ENCODE measurements around the gene SETBP1. TPM values are rescaled to one million over a fixed set of nuclear protein-coding genes. Genes with fewer than 3 reads are reported as not detected.

Gene SETBP1
- total and polyA plus RNA-seq, 9 of the 15 experiments (the other 6 are each of a cell fraction or from before 2014, with no cell fraction given) = under 0.01 to 0.13 (median 0.04) TPM

- DNase-seq (ENCODE audit: extremely low read depth in 1 of 4, low spot score in 3 of 4) (peak; percentile 24 to 73 (median 49)), ATAC-seq (peak; percentile 90), FAIRE-seq (peak; percentile 95)
- ChIA-PET POLR2A (interaction anchor here (1.0 kb wide), 1 partner anchor 27 kb away, joined by 3 read pairs; no protein-coding TSS in a partner anchor), CTCF (ENCODE audit: low intra/inter-chr PET ratio) (no interaction called here)
- no peaks in the 10 kb centered on the region for H3K9me3 ChIP-seq (replicated peaks; ENCODE audit: control insufficient read depth, insufficient read depth, low read depth, low read length)
- no peaks in the 10 kb centered on the region for H3K27me3 ChIP-seq (ENCODE audit: control insufficient read depth in 2 of 2, insufficient read depth in 2 of 2, low read length in 2 of 2)
- H3K4me2 ChIP-seq (ENCODE audit: insufficient read depth, low read length) = peak overlapping the region; percentile 50; the same call in 1 of the 2 replicates
- intact Hi-C loops (cut with micrococcal nuclease) = no loop called here
- in situ Hi-C loops (cut with MboI) = no loop called here
- H2AFZ ChIP-seq (ENCODE audit: low read depth, low read length) = peak overlapping the region; percentile 79
- 0% methylated on average over 2 of the region's 2 CpGs for WGBS (ENCODE audit: insufficient coverage, low coverage, missing lambda C conversion rate)
- H3K4me3 ChIP-seq = no peak overlapping the region
- H3K36me3 ChIP-seq (ENCODE audit: control insufficient read depth, insufficient read depth, low read length) = no peaks in the 10 kb centered on the region
- peaks cover 10 to 50% of the 10 kb centered on the region in 2 experiments; a peak in 4 of 5 replicates for H3K4me1 ChIP-seq (replicated peaks in 1 of 2; ENCODE audit: control insufficient read depth in 2 of 2, insufficient read depth in 2 of 2, low read length in 2 of 2)
- no peaks in the 10 kb centered on the region for H4K20me1 ChIP-seq (replicated peaks; ENCODE audit: control insufficient read depth, insufficient read depth, low read length)
- peak overlapping the region; percentile 79 for H3K27ac ChIP-seq (ENCODE audit: extremely low read depth, low read depth, low read length)
- H3K79me2 ChIP-seq (ENCODE audit: control insufficient read depth, insufficient read depth, low read length) = no peaks in the 10 kb centered on the region
- BruUV-seq (replicated peaks) = no TSS peak
- no peaks in the 10 kb centered on the region for H3K9me1 ChIP-seq (ENCODE audit: control insufficient read depth, insufficient read depth, low read length)
- H3K9ac ChIP-seq (ENCODE audit: insufficient read depth in 1 of 2, low read depth in 2 of 2, low read length in 2 of 2) = peak overlapping the region in 1 of 2 experiments; percentile 38; a peak in 2 of 4 replicates
- TF ChIP-seq HDAC3 (IDR thresholded peaks at IDR 0.05; ENCODE audit: borderline replicate concordance, partially characterized antibody) (peak; percentile 36), NCOA2 (IDR thresholded peaks at IDR 0.05; ENCODE audit: partially characterized antibody in 2 of 2) (peak in 1 of 2 experiments; percentile 45), YY1 (IDR thresholded peaks at IDR 0.05; ENCODE audit: borderline replicate concordance in 1 of 3, control insufficient read depth in 1 of 3, extremely low read depth in 1 of 3, insufficient read depth in 3 of 3, insufficient read length in 1 of 3, insufficient replicate concordance in 2 of 3, low read depth in 1 of 3, low read length in 2 of 3) (peak in 1 of 3 experiments; percentile 50), TEAD4 (IDR thresholded peaks at IDR 0.05; ENCODE audit: low read length) (peak; percentile 95), TEAD4 (CRISPR knock-in tag; IDR thresholded peaks at IDR 0.05; ENCODE audit: borderline replicate concordance) (no peak), HDAC1 (IDR thresholded peaks at IDR 0.05) (no peak), HIVEP1 (CRISPR knock-in tag; IDR thresholded peaks at IDR 0.05) (no peak), ERF (CRISPR knock-in tag; IDR thresholded peaks at IDR 0.05) (no peak), POLR2H (tag; IDR thresholded peaks at IDR 0.05; ENCODE audit: low read depth) (no peak), MED1 (CRISPR knock-in tag; IDR thresholded peaks at IDR 0.05; ENCODE audit: borderline replicate concordance) (no peak), NR4A1 (CRISPR knock-in tag; IDR thresholded peaks at IDR 0.05) (no peak), NR4A1 (tag; IDR thresholded peaks at IDR 0.05) (no peak), ZNF699 (CRISPR knock-in tag; IDR thresholded peaks at IDR 0.05; ENCODE audit: insufficient replicate concordance) (no peak), TAF7 (tag; IDR thresholded peaks at IDR 0.05) (no peak), TBP (optimal IDR thresholded peaks at IDR 0.05; ENCODE audit: low read depth, low read length) (no peak), PRMT5 (CRISPR knock-in tag; IDR thresholded peaks at IDR 0.05) (no peak), ZNF76 (CRISPR knock-in tag; IDR thresholded peaks at IDR 0.05; ENCODE audit: borderline replicate concordance) (no peak), ZNF766 (CRISPR knock-in tag; conservative IDR thresholded peaks at IDR 0.05) (peak; percentile 95), E4F1 (CRISPR knock-in tag; IDR thresholded peaks at IDR 0.05; ENCODE audit: borderline replicate concordance) (no peak), ZBTB9 (CRISPR knock-in tag; IDR thresholded peaks at IDR 0.05) (peak; percentile 24; the same call in 1 of the 2 replicates)
Observed at GRCh38 chr18:45059695-45060094, 379.0 kb downstream of the SETBP1 start.
